Tibial nerve (tissue), 4 donors: ENCODE results near the gene SCAF11. TPM values are rescaled to one million over a fixed set of nuclear protein-coding genes. Genes with fewer than 3 reads are reported as not detected.

Experiments used
- DNase-seq, 2 donors: peaks; one replicate each; pipeline ENCODE4 v3.0.0-alpha.2; 2019; ENCODE audit warnings: low spot score in 2 of 2
- H3K27ac ChIP-seq, 4 donors: fragments of 200-600 bp; sonication (generic) in 3 of 4; one replicate each; pipeline ENCODE4 v1.5.1; 2017 to 2019; ENCODE audit warnings: mild to moderate bottlenecking in 1 of 4
- H3K27me3 ChIP-seq, 2 donors: fragments of 200-600 bp; sonication (generic) in 1 of 2; one replicate each; pipeline versions ENCODE4 v1.5.1 to v1.6.0; 2017 to 2019
- H3K36me3 ChIP-seq, 3 donors: fragments of 200-600 bp; sonication (generic); one replicate each; pipeline ENCODE4 v1.5.1; 2018 to 2019
- H3K4me1 ChIP-seq, 4 donors: fragments of 200-600 bp; sonication (generic) in 3 of 4; one replicate each; pipeline ENCODE4 v1.5.1; 2017 to 2019
- H3K4me3 ChIP-seq, 4 donors: fragments of 200-600 bp; sonication (generic) in 3 of 4; one replicate each; pipeline ENCODE4 v1.5.1; 2017 to 2019; ENCODE audit warnings: mild to moderate bottlenecking in 1 of 4, moderate library complexity in 1 of 4
- H3K9me3 ChIP-seq, 4 donors: fragments of 200-600 bp; sonication (generic) in 3 of 4; one replicate each; pipeline ENCODE4 v1.5.1; 2017 to 2019
- EP300 ChIP-seq, 2 donors: sonication (generic); formaldehyde crosslinking; IDR thresholded peaks; one replicate each; pipeline ENCODE4 v1.6.1; 2017; ENCODE audit warnings: antibody characterized with exemption in 2 of 2, mild to moderate bottlenecking in 1 of 2
- POLR2A ChIP-seq, 2 donors: fragments of 450-650 bp; IDR thresholded peaks; one replicate each; pipeline ENCODE4 v1.6.1; 2017; ENCODE audit warnings: antibody characterized with exemption in 2 of 2, mild to moderate bottlenecking in 2 of 2, moderate library complexity in 2 of 2
- whole genome bisulfite sequencing, 2 donors: methylation state at CpG; one replicate each; pipeline ENCODE4 v1.1.5; 2018; 5-methylcytosine and 5-hydroxymethylcytosine counted together
- total RNA-seq, 4 donors: library from RNA; depleted of rRNA; stranded (reverse); fragments of >200 nt; gene quantifications; one replicate each; pipeline ENCODE4 v1.1.0, GENCODE V29; 2016
- TF ChIP-seq, protein P1 (sequence below), 5 experiments: fragments of 200-600 bp in 3 of 5; fragments of 450-650 bp in 2 of 5; sonication (generic) in 3 of 5; IDR thresholded peaks; one replicate each; pipeline ENCODE4 v1.5.1; 2016 to 2019; ENCODE audit warnings: antibody characterized with exemption in 5 of 5, mild to moderate bottlenecking in 3 of 5, moderate library complexity in 2 of 5

The SCAF11 gene
- total RNA-seq, 4 donors from 2014 or later = 114 to 169 (median 144) TPM

DNA sequence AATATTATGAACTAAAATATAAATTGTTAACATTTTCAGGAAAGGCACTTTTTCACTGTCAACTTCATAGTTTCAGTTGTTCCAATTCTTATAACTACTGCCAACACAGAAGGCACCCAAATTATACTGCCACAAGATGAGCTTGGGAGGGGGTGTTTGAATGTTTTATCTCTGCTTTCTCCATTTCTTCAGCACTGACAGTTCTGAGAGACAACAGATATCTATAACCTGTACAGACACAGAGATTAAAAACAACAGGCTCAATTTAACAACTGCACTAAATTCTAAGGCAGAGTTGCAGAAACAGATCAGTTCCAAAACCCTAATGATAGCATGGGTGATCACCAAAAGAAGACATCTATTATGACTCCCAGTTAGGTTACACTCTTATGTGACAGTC is 12.8 kb downstream of the SCAF11 start:
- Histone ChIP-seq H3K27me3 (no peaks in the 10 kb centered on the region), H3K4me3 (no peak overlapping the region), H3K27ac (no peak overlapping the region), H3K4me1 (peaks cover 0 to 77% (median 24%) of the 10 kb centered on the region in 4 donors), H3K36me3 (peaks cover 0 to 6% (median 0%) of the 10 kb centered on the region in 3 donors), H3K9me3 (no peaks in the 10 kb centered on the region)
- no peak for DNase-seq
- TF ChIP-seq EP300 (IDR thresholded peaks at IDR 0.05) = no peak
- TF ChIP-seq POLR2A (IDR thresholded peaks at IDR 0.05) = no peak
- TF ChIP-seq, protein P1, sequence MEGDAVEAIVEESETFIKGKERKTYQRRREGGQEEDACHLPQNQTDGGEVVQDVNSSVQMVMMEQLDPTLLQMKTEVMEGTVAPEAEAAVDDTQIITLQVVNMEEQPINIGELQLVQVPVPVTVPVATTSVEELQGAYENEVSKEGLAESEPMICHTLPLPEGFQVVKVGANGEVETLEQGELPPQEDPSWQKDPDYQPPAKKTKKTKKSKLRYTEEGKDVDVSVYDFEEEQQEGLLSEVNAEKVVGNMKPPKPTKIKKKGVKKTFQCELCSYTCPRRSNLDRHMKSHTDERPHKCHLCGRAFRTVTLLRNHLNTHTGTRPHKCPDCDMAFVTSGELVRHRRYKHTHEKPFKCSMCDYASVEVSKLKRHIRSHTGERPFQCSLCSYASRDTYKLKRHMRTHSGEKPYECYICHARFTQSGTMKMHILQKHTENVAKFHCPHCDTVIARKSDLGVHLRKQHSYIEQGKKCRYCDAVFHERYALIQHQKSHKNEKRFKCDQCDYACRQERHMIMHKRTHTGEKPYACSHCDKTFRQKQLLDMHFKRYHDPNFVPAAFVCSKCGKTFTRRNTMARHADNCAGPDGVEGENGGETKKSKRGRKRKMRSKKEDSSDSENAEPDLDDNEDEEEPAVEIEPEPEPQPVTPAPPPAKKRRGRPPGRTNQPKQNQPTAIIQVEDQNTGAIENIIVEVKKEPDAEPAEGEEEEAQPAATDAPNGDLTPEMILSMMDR (IDR thresholded peaks at IDR 0.05) = no peak

DNA sequence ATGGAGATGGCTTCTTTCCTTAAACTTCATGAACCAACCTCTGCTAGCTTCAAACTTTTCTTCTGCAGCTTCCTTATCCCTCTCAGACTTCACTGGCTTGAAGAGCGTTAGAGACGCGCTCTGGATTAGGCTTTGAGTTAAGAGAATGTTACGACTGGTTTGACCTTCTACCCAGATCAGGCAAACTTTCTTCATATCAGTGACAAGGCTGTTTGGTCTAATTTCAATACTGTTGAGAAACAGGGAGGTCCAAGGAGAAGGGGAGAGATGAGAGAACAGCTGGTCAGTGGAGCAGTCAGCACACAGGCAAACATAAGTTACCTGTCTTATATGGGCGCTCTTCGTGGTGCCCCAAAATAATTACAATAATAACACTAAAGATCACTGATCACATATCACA is 14.9 kb downstream of the SCAF11 start:
- H3K9me3 ChIP-seq = no peaks in the 10 kb centered on the region
- no peak overlapping the region for H3K27ac ChIP-seq
- no peak for DNase-seq
- TF ChIP-seq EP300 (IDR thresholded peaks at IDR 0.05) = no peak
- TF ChIP-seq, protein P1 (IDR thresholded peaks at IDR 0.05) = no peak
- H3K4me3 ChIP-seq = no peak overlapping the region
- peaks cover 0 to 77% (median 22%) of the 10 kb centered on the region in 4 donors for H3K4me1 ChIP-seq
- H3K36me3 ChIP-seq = peaks cover 0 to 15% (median 0%) of the 10 kb centered on the region in 3 donors
- H3K27me3 ChIP-seq = no peaks in the 10 kb centered on the region
- 97% methylated on average over 6 of the region's 6 CpGs for WGBS, 2 donors

GRCh38 chr12:45974883-45975282 is 15.5 kb downstream of the SCAF11 start:
- no peaks in the 10 kb centered on the region for H3K27me3 ChIP-seq
- no peak for DNase-seq
- 80% methylated on average over 4 of the region's 4 CpGs for WGBS, 2 donors
- no peak overlapping the region for H3K27ac ChIP-seq
- TF ChIP-seq POLR2A (IDR thresholded peaks at IDR 0.05) = no peak
- TF ChIP-seq EP300 (IDR thresholded peaks at IDR 0.05) = no peak
- TF ChIP-seq, protein P1 (IDR thresholded peaks at IDR 0.05) = no peak
- no peak overlapping the region for H3K4me3 ChIP-seq
- peaks cover 0 to 15% (median 0%) of the 10 kb centered on the region in 3 donors for H3K36me3 ChIP-seq
- peaks cover 0 to 73% (median 21%) of the 10 kb centered on the region in 4 donors for H3K4me1 ChIP-seq
- no peaks in the 10 kb centered on the region for H3K9me3 ChIP-seq

GRCh38 chr12:45974171-45974719 is 16.1 kb downstream of the SCAF11 start:
- no peaks in the 10 kb centered on the region for H3K9me3 ChIP-seq
- H3K4me3 ChIP-seq = no peak overlapping the region
- H3K4me1 ChIP-seq = peaks cover 0 to 70% (median 19%) of the 10 kb centered on the region in 4 donors
- TF ChIP-seq, protein P1 (IDR thresholded peaks at IDR 0.05) = no peak
- TF ChIP-seq POLR2A (IDR thresholded peaks at IDR 0.05) = no peak
- no peak for TF ChIP-seq EP300 (IDR thresholded peaks at IDR 0.05)
- no peaks in the 10 kb centered on the region for H3K27me3 ChIP-seq
- peaks cover 0 to 15% (median 0%) of the 10 kb centered on the region in 3 donors for H3K36me3 ChIP-seq
- H3K27ac ChIP-seq = no peak overlapping the region
- DNase-seq = no peak

DNA sequence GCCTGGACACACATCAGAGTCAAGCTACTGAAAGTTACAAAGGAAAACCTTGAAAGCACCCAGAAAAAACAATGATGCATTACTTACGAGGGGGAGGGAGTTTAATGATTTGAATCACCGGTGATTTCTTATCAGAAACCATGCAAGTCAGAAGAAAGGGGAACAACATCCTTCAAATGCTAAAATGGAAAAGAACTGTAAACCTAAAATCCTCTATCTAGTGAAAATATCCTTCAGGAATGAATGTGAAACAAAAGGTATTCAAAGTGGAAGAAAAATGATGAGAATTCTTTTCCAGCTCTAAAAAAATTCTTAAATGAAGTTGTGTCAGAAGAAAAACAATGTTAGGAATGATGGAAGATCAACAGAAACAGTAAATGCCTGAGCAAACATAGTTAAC is 16.8 kb downstream of the SCAF11 start:
- Histone ChIP-seq H3K4me1 (peaks cover 0 to 70% (median 15%) of the 10 kb centered on the region in 4 donors), H3K4me3 (no peak overlapping the region)

More for the DNA sequence above, 16.8 kb downstream of the SCAF11 start:
- Histone ChIP-seq H3K9me3 (no peaks in the 10 kb centered on the region), H3K27ac (no peak overlapping the region), H3K27me3 (no peaks in the 10 kb centered on the region), H3K36me3 (peaks cover 0 to 15% (median 0%) of the 10 kb centered on the region in 3 donors)
- no peak for TF ChIP-seq POLR2A (IDR thresholded peaks at IDR 0.05)
- TF ChIP-seq, protein P1 (IDR thresholded peaks at IDR 0.05) = no peak
- TF ChIP-seq EP300 (IDR thresholded peaks at IDR 0.05) = no peak
- DNase-seq = no peak
- 36 to 59% methylated on average over 2 of the region's 2 CpGs for WGBS, 2 donors
